HG03159 (cell line): ENCODE measurements around the gene OLFM1.

Source experiments
- ATAC-seq: cut with Tn5 transposase; IDR thresholded peaks from one replicate; pipeline ENCODE4 v1.9.1; 2021; ENCODE audit warnings: mild to moderate bottlenecking, moderate library complexity; ENCODE audit not compliant: unreplicated experiment

Gene OLFM1

DNA sequence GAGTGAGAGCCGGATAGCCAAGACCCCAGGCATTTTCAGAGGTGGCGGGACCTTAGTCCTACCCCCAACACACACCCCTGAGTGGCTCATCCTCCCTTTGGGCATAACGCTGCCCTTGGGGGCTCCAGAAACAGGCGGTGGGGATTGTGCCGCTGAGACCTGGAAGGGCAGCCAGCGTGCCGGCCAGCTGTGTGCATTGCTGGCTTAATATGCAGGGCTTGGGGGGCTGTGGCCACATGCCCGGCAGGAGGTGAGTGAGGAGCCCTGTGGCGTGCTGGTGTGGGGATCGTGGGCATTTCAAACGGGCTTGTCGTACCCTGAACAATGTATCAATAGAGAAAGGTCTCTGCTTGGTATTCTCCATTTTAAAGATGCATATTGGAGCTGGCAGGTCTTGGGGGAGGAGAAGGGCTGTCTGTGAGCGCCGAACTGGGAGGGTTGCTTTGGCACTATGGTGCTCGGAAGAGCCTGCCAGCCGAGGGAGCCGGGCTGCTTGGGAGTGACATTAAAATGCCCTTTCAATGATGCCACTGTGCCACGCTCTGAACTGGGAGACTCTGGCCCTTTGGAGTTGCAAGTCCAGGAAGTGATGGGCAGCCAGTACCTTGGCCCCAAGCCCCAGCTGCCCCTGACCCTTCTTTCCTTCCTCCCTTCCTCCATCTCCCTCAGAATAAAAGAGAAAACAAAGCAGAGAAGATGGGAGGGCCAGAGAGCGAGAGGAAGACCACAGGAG is 11.2 kb upstream of the OLFM1 start:
- ATAC-seq, result no peak

DNA sequence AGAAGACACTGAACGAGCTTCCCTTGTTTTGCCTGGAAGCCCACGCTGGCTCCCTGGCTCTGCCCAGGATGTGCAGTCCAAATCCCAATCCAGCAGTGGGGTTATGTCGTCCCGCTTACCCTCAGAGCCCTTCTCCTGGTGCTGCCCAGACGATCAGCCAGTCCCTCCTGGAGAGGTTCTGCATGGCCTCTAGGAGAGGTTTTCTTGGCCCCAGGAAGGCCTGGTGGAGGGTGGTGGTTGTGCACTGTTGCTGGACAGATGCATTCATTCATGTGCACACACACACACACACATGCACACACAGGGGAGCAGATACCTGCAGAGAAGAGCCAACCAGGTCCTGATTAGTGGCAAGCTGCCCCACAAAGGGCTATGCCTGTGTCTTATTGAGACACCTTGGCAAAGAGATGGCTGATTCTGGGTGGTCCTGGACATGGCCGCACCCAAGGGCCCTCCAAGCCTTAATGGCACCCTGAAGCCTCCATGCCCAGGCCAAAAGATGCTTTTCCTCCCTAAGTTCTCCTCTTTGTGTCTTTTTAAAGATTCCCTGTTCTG is 10.5 kb upstream of the OLFM1 start:
- ATAC-seq, result no peak

DNA sequence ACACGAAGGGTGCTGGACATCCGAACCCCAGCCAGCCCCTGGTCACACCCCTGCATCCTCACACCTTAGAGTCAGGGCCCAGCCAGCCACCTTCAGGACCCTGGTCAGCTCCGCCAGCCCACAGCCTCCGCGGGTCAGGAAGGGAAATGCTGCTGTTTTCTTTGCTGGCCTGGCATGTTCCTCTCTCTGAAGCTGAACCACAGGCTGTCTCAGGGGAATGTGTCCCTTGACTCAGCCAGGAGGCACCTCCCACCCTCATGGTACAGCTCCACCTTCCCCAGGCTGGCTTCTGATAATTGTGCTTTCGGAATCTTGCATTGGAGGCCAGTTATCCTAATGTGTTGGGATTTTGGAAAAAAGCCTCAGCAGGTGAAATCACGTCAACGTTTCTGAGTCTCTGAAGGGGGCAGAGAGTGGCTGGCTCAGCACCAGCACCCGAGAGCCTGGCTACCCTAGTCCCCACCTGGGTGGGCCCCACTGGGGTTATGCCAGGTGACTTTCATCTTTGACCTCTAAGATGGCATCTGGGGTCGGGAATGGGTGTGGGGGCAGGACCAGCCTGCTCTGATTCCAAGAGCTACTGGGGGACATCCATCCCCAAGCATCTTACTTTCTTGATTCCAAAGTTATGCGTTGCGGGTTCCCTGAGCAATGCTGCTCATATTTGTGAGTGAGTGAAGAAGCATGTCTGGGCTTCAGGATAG is 9.8 kb upstream of the OLFM1 start:
- ATAC-seq, result no peak

GRCh38 chr9:135078361-135078821 is 9.1 kb upstream of the OLFM1 start:
- no peak for ATAC-seq

- ATAC-seq, result no peak
Measured at GRCh38 chr9:135079018-135079417, 8.4 kb upstream of the OLFM1 start.

DNA sequence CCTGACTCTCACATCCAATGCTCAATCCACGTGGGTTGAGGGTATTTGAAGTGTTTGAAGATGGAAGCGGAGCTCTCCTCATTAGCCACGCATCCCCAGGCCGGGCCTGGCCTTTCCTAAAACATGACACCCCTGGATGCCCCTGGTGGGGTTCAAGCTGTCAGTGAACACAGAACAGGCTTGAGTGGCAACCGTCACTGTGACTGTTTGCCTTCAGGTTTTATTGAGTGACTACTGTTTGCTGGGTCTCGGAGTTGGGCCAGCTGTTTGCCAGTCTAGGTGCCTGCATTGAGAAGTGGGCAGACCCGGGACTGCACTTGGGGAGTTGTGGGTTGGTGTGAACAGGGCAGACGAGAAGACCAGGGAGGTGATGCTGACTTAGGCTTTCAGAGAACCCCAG is 7.8 kb upstream of the OLFM1 start:
- ATAC-seq, result no peak

- ATAC-seq, result no peak
Measured at GRCh38 chr9:135080286-135081263, 6.9 kb upstream of the OLFM1 start.

- no peak for ATAC-seq
Measured at GRCh38 chr9:135081264-135081660, 6.2 kb upstream of the OLFM1 start.

GRCh38 chr9:135081731-135082130 is 5.7 kb upstream of the OLFM1 start:
- no peak for ATAC-seq

DNA sequence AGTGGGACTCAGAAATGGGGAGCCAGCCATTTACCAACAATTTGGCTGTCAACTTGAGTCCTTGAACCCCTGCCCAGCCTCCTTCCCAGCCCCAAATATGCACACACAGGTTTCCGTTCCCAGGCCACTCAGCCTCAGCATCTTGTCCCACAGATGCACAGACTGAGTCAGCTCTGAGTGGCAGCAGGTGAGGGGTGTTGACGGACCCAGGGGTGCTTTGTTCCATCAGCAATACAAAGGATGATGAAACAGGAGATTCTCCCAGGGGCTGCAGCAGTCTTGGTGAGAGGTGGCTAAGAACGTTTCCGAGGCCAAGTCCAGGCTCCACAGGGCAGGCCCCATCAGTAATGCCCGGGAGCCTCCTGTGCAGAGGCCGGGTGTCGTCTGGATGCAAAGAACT is 4.9 kb upstream of the OLFM1 start:
- ATAC-seq, result no peak

- no peak for ATAC-seq
Measured at GRCh38 chr9:135083241-135083810, 4.1 kb upstream of the OLFM1 start.

GRCh38 chr9:135083831-135084230 is 3.6 kb upstream of the OLFM1 start:
- no peak for ATAC-seq

DNA sequence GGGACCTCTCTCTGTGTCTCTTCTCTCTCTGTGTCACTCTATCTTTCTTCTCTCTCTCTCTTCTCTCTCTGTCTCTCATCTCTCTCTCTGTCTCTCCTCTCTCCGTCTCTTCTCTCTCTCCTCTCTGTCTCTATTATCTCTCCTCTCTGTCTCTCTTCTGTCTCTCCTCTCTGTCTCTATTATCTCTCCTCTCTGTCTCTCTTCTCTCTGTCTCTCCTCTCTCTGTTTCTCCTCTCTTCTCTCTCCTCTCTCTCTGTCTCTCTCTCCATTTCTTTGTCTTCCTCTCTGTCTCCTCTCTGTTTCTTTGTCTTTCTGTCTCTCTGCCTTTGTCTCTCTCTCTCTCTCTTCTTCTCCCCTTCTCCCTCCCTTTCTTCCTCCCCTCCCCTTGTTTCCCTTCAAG is 3.2 kb upstream of the OLFM1 start:
- no peak for ATAC-seq

GRCh38 chr9:135084881-135085760 is 2.3 kb upstream of the OLFM1 start:
- no peak for ATAC-seq

- ATAC-seq, result no peak
Measured at GRCh38 chr9:135085830-135086546, 1.5 kb upstream of the OLFM1 start.

DNA sequence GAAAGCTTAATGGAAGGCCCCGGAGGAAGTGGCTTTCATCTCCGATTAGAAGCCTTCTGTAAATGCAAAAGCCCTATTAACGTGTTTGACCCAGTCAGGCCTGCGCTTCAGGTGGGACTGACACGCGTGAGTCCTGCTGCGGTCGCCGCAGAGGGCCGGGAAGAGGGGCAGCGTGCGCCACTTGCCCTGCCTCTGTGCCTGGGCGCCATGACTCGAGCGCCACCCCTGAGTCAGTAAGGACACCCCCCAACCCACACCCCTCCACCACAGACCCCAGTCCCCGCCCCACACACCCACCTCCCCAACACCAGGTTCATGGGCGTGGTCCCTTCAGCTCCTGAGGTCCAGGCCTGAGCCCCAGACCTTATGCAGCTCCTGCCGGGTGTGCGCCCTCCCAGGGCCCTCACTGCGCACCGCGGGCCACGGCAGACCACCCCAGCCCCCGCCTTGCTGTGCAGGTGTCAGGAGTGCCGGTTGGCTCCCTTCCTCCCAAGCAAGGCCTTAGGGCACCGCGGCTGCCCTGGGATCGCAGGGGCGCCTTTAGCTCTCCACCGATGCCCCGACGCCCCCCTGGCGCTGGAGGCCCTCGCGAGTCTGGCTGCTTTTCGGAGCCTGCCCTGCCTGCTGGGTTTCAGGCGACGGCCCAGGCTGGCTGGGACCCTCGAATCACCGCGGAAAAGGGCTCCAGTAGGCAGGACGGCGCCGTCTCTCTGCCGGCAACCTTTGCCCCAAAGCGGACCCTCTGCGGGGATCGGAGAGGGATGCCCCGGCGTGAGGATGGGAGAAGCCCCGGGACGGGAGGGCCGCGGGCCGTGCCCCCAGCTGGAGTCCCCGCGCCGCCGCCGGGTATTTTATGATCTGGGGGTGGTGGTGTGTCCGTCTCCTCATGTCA is 625 bp upstream of the OLFM1 start:
- no peak for ATAC-seq

DNA sequence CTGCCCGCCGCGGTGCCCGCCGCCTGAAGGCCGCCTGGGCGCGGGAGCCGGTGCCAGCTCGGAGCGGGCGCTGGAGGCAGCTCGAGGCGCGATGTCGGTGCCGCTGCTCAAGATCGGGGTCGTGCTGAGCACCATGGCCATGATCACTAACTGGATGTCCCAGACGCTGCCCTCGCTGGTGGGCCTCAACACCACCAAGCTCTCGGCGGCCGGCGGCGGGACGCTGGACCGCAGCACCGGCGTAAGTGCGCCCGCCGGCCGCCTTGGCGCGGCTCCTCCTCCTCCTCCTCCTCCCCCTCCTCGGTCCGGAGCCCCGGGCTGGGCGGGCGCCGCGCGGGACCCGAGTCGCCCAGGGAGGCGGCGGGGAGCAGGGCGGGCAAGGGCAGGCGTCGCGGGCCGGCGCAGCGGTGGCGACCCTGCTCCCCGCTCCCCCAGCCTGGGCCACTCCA is 455 bp downstream of the OLFM1 start:
- no peak for ATAC-seq
